GM15510 (cell line): Measurements from ENCODE around the gene RNF157.
A peak's percentile ranks its signal among the peaks of the same experiment; 100 is the strongest.

Source experiments
- POLR2A ChIP-seq: IDR thresholded peaks from 3 replicates; pipeline ENCODE4 v1.6.1; 2011; ENCODE audit warnings: borderline replicate concordance; ENCODE audit not compliant: insufficient read length; ENCODE audit errors: extremely low read depth

Gene RNF157

DNA sequence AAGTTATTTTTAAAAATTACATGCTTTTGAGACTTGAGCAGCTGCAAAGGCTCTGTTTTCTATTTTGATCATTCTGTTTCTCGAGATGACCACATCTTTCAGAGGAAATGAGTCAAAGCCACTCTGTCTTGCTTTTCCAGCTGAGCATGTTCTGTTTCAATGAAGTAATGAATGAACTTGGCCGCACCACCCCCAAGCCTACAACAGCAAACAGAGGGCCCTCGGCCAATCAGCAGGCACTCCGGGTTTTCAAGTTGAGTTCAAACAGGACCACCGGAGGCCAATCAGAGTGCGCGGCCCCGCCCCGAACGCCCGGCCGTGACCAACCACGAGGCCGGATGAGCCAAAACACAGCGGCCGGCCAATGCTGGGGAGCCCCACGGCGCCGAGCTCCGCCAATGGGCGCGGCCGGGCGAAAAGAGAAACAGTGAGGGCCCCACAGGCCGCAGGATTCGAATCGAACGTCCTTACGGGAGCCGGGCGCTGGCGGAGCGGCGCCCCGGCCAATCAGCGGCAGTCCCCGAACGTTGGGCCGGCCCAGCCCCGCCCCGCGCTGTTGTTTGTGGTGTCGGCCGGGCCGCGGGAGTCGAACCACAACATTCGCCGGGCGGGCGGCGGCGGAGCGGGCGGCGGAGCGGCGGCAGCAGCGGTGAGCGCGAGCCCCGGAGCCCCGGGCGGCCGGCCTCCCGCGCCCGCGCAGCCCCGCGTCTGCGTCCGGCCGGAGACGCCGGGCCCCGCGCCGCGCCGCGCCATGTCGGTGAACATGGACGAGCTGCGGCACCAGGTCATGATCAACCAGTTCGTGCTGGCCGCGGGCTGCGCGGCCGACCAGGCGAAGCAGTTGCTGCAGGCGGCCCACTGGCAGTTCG is 24.7 kb upstream of the RNF157 start, which contains the start of gene UBALD2:
TSS of gene UBALD2 (plus strand) at position 594 of the 869 bp plus-strand sequence. CDS start at position 752, 158 bp downstream.
- TF ChIP-seq POLR2A: peak; percentile 95

DNA sequence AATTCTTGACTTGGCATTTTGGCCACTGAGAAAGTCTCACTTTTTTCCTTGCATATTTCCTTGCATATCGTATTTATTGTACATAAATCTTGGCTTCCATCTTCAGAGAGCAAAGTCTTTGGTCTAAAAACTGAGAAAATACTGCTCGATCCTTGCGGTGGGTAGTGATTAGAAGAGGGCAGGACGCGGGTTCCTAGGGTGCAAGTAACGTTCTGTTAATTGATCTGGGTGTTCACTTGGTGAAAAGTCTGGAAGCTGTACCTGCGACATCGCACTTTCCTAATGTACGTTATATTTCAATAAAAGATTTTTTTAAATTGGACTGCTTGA is 24.1 kb upstream of the RNF157 start:
- TF ChIP-seq POLR2A: no peak

DNA sequence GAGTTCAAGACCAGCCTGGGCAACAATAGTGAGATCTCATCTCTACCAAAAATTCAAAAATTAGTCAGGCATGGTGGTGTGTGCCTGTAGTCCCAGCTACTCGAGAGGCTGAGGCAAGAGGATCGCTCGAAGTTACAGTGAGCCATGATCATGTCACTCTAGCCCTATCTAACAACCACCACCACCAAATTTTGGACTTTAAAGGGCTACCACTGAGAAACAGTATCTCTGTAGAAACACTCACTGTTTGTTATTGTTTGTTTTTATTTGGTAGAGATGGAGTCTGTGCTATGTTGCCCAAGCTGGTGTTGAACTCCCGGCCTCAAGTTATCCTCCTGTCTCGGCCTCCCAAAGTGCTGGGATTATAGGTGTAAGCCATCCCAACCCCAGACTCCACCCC is 23.6 kb upstream of the RNF157 start:
- no peak for TF ChIP-seq POLR2A

DNA sequence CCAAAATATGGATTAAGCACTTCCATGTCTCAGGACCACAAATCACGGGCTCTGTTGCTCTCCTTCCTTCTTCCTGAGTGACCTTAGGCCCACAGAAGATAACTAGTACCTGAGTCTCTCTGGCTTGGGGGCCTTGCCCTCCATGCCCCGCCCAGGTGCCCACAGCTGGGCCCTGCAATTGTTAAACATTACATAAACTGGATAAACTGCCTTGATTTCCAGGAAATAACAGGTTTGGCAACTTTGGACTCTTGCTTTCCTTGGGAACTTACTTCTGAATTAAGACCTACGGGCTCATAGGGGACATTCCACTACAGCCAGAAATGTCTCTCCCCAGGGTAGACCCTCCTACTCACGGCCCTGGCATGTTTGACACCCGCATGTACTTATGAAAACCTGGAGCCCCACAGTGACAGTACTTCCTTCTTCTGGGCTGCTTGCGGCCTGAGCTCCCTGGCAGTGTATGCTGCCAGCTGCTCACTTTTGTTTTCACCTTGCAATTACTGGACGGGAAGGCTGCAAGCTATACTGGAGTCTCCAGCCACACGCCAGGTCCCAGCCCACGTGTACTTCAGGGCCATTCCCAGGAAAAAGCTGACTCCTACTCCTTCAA is 22.5 kb upstream of the RNF157 start:
- peak; percentile 46 for TF ChIP-seq POLR2A

DNA sequence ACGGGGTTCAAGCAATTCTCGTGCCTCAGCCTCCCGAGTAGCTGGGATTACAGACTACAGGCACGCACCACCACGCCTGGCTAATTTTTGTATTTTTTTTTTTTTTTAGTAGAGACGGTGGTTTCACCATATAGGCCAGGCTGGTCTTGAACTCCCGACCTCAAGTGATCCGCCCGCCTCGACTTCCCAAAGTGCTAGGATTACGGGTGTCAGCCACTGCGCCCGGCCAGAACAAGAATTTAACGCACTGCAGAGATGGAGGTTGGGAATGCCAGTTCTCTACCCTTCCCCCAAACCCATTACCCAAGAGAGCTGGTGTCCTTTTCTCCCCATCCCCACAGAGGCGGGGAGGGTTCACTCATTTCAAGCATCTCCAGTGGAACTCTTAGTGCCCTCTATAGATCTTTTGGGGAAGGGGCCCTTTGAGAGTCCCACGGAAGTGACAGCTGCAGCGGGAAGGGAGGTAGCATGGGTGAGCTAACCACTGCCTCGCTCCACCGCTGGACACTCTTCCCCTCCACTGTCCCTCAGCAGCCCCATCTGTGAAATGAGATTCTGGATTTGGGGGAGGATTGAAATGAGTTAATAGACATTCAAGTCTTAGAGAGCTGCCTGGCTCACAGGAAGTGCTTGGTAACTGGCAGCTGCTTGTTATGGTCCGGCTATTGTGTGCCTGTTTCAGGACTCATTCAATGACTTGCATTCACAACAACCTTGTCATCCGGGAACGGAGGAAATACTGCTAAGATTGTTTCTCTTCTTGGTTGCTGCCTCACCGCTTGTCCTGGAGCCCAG is 21.3 kb upstream of the RNF157 start:
- TF ChIP-seq POLR2A: peak; percentile 34

DNA sequence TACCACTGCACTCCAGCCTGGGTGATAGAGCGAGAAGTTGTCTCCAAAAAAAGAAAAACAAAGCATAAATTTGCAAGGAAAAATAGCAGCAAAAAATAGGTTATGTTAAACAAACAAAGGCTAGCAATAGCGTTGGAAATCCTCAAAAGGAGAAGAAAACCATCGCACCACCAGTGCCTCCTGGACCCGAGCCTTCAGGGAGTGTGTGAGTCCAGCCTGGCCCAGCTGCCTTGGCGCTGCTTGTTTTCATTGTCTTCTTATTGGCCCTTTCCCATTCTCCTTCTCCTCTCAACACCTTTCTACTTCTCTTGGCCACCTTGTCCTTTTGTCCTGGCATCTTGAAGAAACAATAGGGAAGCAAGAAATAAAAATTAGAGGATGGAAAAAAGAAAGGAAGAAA is 20.4 kb upstream of the RNF157 start:
- TF ChIP-seq POLR2A: peak; percentile 55

DNA sequence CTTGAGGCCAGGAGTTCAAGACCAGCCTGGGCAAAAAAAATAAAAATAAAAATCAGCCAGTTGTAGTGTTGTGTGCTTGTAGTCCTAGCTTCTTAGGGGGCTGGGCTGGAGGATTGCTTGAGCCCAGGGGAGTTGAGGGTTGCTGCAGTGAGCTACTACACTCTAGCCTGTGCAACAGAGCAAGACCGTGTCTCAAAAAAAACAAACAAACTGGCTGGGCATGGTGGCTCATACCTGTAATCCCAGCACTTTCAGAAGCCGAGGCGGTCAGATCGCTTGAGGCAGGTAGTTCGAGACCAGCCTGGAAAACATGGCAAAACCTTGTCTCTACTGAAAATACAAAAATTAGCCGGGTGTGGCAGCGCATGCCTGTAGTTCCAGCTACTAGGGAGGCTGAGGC is 19.9 kb upstream of the RNF157 start:
- TF ChIP-seq POLR2A: no peak

DNA sequence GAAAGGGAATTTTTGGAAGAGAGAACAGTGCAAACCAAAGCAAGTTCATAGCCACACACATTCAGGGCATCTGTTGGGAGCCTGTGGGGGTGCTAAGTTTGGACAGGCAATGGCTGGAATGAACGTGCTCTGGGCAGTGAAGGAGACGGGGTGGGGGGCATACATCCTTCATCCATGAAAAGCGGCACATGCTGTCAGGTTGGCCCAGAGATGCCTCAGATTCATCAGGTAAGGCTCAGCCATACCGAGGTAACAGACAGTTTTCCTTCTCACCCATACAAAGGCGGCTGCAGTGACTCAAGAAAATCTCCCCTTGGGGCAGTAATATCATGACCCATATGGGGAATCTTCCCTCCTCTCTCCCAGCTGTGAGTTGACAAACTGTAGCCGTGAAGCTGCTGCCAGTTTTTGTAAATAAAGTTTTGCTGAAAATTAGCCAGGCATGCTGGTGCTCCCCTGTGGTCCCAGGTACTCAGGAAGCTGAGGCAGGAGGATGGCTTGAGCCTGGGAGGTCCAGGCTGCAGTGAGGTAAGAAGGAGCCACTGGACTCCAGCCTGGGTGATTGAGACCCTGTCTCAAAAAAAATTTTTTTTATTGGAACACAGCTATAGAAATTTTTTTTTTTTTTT is 15.6 kb upstream of the RNF157 start:
- TF ChIP-seq POLR2A: no peak

DNA sequence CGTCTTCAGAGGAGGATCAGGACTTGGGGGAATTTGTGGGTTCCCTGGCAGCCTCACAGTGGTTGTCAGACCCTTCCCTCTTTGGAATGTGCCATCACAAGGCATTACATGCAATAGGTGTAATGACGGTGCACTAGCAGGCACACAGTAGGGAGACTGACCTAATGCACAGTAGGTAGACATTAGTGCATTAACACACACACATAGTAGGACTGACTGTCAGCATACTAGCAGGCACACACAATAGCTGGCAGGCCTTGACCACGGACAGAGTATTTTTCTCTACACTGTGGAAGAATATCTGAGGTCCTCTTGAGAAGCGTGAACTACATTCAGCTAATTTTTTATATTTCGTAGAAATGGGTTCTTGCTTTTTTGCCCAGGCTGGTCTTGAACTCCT is 14.0 kb upstream of the RNF157 start:
- no peak for TF ChIP-seq POLR2A

DNA sequence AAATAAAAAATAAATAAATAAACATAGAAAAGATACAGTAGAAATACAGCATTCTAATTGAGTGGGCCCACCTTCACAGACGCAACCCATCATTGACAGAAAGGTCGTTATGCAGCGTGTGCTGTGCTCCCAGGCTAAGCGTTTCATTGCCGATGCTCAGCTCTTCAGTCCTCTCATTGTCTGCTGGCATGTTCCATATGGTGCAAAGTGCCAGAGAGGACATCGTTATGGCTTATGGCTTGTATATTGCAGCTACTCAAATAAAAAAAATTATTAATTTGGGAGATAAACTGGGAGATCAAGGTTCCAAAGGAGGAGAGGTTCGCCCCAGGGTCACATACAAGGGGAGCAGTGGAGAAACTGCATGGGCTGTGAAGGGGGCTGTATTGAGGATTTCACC is 13.5 kb upstream of the RNF157 start:
- TF ChIP-seq POLR2A: no peak

DNA sequence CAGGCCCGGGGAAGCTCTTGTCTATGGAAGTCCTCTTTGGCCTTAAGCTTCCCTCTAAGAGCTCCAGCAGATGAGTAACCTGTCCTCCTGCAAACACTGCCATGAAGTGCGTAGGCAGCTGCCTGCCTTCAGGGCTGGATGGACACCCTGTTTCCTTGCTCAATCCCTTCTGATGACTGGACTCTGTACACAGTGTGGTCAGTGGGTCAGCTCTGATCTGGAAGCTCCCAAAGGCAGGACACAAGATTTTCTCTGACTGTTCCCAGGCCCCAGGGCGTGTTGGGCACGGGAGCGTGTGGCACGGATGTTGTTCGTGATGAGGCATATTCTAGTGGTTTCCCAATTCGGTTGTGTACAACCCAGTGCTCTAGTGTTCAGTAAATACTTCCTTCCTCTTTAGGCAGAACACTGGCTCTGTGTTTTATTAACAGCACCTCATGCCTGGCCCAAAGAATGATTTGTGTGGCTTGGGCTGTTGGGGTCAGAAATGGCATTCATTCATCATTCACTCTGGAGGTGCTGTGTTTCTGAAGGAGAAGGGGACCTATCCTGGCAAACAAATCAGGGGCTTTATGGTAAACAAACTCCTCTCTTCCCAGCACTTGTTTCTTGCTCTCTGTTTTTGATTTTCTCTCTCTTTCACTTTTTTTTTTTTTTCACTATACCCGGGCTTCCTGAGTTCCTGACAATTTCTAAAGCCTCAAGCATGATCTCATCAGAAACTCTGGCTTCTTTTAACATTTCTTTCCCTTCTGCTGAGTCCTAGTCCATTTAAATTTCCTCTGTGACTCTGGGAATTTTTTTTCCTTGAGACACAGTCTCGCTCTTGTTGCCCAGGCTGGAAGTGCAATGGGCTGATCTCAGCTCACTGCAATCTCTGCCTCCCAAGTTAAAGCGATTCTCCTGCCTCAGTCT is 12.0 kb upstream of the RNF157 start:
- TF ChIP-seq POLR2A: no peak

DNA sequence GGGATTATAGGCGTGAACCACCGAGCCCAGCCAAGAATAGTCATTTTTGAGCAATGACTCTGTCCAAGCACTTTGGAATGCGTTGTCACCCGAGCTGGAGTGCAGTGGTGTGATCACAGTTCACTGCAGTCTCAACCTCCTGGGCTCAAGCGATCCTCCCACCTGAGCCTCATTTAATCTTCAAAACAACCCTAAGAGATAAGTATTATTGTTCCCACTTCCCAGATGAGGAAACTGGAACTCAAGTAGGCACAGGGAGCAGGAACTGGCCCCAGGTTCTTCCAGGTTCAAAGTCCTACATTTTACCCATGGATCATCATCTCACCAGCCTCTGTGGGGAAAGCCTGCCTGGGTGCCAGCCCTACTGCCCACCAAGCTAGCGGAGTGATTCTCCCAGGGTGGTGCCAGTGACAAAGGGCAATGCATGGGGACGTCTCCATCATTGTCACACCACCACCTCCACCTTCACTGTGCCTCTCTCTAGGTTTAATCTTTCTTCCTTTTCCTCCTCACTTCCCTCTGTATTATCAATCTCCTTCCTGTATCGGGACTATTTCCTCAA is 11.3 kb upstream of the RNF157 start:
- no peak for TF ChIP-seq POLR2A

DNA sequence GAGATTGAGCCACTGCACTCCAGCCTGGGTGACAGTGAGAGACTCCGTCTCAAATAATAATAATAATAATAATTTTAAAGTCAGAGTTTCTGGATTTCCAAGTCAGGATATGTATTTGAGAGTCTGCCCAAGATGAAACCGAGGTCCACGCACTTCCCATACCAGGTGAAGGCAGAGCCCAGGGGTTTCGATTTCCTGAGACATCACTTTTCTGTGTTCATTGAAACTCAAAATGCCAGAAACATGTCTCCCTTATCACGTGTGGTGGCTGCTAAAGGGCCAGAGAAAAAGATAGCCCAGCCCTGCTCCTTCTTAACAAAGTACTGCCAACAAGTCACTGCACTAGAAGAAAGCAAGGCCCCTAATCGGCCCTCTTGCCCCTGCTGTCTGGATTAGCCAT is 9.8 kb upstream of the RNF157 start:
- no peak for TF ChIP-seq POLR2A
